Panc1 (cell line): ENCODE results near the gene EPHA3. TPM values are rescaled to one million over a fixed set of nuclear protein-coding genes. Genes with fewer than 3 reads are reported as not detected.

ENCODE experiments used
- ATAC-seq: fragments of 200-7000 bp; cut with Tn5 transposase; 2 replicates; pipeline ENCODE4 v1.9.1; 2020; ENCODE audit warnings: mild to moderate bottlenecking, moderate library complexity
- BruUV-seq: library from RNA; stranded (reverse); fragments of 400-500 nt; replicated peaks from 2 replicates; lab custom pipeline; 2021; lab: Mats Ljungman, UMichigan
- CTCF ChIA-PET: fragments of 300-600 bp; sonication (Branson Sonifier 250); formaldehyde crosslinking; loops from one replicate; lab custom pipeline; 2022; ENCODE audit warnings: antibody characterized with exemption; lab: Charles Lee
- POLR2A ChIA-PET: fragments of 300-600 bp; sonication (Branson Sonifier 250); formaldehyde crosslinking; loops from one replicate; lab custom pipeline; 2022; ENCODE audit warnings: antibody characterized with exemption; lab: Charles Lee
- DNase-seq: peaks from one replicate; pipeline ENCODE4 v3.0.0-alpha.2; 2010; ENCODE audit warnings: low read depth, low spot score
- H3K27ac ChIP-seq: 2 replicates; pipeline ENCODE4 v1.5.1; 2011; ENCODE audit warnings: mild to moderate bottlenecking, low read length, inconsistent platforms
- H3K27me3 ChIP-seq: fragments of 200-500 bp; sonication (Bioruptor generic); 2 replicates; pipeline ENCODE4 v1.6.0; 2014; ENCODE audit warnings: low read length, inconsistent platforms; ENCODE audit not compliant: control insufficient read depth, insufficient read depth
- H3K36me3 ChIP-seq: fragments of 200-500 bp; sonication (Bioruptor generic); 2 replicates; pipeline ENCODE4 v1.5.1; 2014; ENCODE audit warnings: inconsistent platforms, mild to moderate bottlenecking, low read length, moderate library complexity; ENCODE audit not compliant: control insufficient read depth, insufficient read depth
- H3K4me1 ChIP-seq: 2 replicates; pipeline ENCODE4 v1.5.1; 2011; ENCODE audit warnings: inconsistent platforms, mild to moderate bottlenecking, low read length, moderate library complexity; ENCODE audit not compliant: control insufficient read depth, insufficient read depth
- H3K4me3 ChIP-seq, 2 experiments: 2 replicates each; pipeline ENCODE4 v1.5.1; 2011 to 2012; ENCODE audit warnings: low read depth in 2 of 2, low read length in 2 of 2, mild to moderate bottlenecking in 2 of 2, inconsistent platforms in 1 of 2, moderate library complexity in 1 of 2
- H3K9me3 ChIP-seq: fragments of 200-500 bp; sonication (Bioruptor generic); 2 replicates; pipeline ENCODE4 v1.5.1; 2014; ENCODE audit warnings: low read depth, mild to moderate bottlenecking, inconsistent platforms, low read length, moderate library complexity; ENCODE audit not compliant: control insufficient read depth, insufficient read depth
- POLR2AphosphoS5 ChIP-seq: IDR thresholded peaks from 2 replicates; pipeline ENCODE4 v1.6.1; 2012; ENCODE audit warnings: mild to moderate bottlenecking, low read depth, low read length, moderate library complexity
- SIN3A ChIP-seq: IDR thresholded peaks from 2 replicates; pipeline ENCODE4 v1.6.1; 2012; ENCODE audit warnings: low read depth, mild to moderate bottlenecking, low read length, moderate library complexity, borderline replicate concordance; ENCODE audit not compliant: insufficient read depth
- TCF7L2 ChIP-seq: IDR thresholded peaks from 2 replicates; pipeline ENCODE4 v1.6.1; 2011; ENCODE audit warnings: mild to moderate bottlenecking, low read depth, low read length, inconsistent platforms
- in situ Hi-C: cut with HindIII; loops from 2 replicates; pipeline ENCODE4 v1.10.0; 2016; ENCODE audit warnings: low sequenced_read_pairs, low pct_unique_long_range_greater_than_20kb
- intact Hi-C: fragments of 100-400 bp; cut with micrococcal nuclease; formaldehyde crosslinking; loops from one replicate; pipeline ENCODE4 v1.10.0; 2022; ENCODE audit not compliant: unreplicated experiment
- total RNA-seq: library from RNA; stranded (reverse); gene quantifications from one replicate; pipeline ENCODE4 v1.2.1, GENCODE V29; 2021; ENCODE audit not compliant: unreplicated experiment
- TF ChIP-seq, protein P1 (sequence below), 2 experiments: IDR thresholded peaks; 2 replicates each; pipeline ENCODE4 v1.6.1; 2011 to 2012; ENCODE audit warnings: low read depth in 2 of 2, control low read depth in 1 of 2, low read length in 1 of 2, mild to moderate bottlenecking in 1 of 2, moderate library complexity in 1 of 2; ENCODE audit not compliant: insufficient read depth in 1 of 2
- TF ChIP-seq, protein P2 (sequence below): fragments of 450-650 bp; IDR thresholded peaks from 2 replicates; pipeline ENCODE4 v1.5.1; 2017; ENCODE audit warnings: mild to moderate bottlenecking

Gene EPHA3
- total RNA-seq, 1 experiment from 2014 or later, result 0.05 TPM

DNA sequence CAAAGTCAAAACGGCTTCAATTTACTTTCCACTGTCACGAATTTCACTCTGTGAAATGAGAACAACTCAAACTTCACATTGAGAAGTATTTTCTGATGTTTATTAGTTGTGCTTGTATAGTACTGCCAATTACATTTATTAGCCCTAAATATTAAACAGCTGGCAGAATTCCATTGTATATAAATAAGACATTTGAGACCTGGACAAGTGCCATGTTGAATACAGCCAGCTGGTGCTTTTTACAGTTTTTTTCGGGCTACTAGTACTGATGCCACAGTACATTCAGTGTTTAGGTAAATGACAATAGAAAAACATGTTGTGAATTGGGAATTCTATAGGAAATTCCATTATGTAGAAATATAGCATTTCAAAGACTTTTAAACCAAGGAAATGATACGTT, 79.0 kb downstream of the EPHA3 start:
- in situ Hi-C loops, result no loop called here
- CTCF ChIA-PET, result no interaction called here
- BruUV-seq, result no TSS peak

DNA sequence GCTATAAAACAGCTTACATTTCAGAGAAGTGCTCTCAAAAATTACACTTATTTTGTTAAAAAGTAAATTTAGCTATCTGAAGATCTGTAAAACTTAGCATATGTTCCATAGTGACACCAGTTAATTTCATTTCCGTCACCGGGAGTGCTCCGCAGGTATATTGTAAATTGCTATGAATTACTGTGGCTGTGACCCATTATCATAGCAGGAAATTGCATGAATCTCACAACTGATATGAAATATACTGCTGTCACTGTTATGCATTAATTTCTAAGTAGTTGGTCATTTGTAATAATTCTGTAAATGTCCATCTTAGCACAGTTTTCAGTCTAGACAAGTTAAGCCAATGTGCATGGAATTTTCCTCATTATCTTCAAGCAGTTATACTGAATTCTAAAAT, 91.2 kb downstream of the EPHA3 start:
- Histone ChIP-seq H3K27me3 (no peaks in the 10 kb centered on the region), H3K4me1 (no peaks in the 10 kb centered on the region), H3K27ac (no peak overlapping the region), H3K4me3 (no peak overlapping the region), H3K9me3 (no peaks in the 10 kb centered on the region), H3K36me3 (no peaks in the 10 kb centered on the region)
- DNase-seq (no peak), ATAC-seq (no peak)
- POLR2A ChIA-PET, result no interaction called here
- TF ChIP-seq, protein P1, sequence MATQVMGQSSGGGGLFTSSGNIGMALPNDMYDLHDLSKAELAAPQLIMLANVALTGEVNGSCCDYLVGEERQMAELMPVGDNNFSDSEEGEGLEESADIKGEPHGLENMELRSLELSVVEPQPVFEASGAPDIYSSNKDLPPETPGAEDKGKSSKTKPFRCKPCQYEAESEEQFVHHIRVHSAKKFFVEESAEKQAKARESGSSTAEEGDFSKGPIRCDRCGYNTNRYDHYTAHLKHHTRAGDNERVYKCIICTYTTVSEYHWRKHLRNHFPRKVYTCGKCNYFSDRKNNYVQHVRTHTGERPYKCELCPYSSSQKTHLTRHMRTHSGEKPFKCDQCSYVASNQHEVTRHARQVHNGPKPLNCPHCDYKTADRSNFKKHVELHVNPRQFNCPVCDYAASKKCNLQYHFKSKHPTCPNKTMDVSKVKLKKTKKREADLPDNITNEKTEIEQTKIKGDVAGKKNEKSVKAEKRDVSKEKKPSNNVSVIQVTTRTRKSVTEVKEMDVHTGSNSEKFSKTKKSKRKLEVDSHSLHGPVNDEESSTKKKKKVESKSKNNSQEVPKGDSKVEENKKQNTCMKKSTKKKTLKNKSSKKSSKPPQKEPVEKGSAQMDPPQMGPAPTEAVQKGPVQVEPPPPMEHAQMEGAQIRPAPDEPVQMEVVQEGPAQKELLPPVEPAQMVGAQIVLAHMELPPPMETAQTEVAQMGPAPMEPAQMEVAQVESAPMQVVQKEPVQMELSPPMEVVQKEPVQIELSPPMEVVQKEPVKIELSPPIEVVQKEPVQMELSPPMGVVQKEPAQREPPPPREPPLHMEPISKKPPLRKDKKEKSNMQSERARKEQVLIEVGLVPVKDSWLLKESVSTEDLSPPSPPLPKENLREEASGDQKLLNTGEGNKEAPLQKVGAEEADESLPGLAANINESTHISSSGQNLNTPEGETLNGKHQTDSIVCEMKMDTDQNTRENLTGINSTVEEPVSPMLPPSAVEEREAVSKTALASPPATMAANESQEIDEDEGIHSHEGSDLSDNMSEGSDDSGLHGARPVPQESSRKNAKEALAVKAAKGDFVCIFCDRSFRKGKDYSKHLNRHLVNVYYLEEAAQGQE (IDR thresholded peaks at IDR 0.05; ENCODE audit: insufficient read depth in 1 of 2, low read depth in 2 of 2, low read length in 1 of 2), result no peak
- TF ChIP-seq, protein P2, sequence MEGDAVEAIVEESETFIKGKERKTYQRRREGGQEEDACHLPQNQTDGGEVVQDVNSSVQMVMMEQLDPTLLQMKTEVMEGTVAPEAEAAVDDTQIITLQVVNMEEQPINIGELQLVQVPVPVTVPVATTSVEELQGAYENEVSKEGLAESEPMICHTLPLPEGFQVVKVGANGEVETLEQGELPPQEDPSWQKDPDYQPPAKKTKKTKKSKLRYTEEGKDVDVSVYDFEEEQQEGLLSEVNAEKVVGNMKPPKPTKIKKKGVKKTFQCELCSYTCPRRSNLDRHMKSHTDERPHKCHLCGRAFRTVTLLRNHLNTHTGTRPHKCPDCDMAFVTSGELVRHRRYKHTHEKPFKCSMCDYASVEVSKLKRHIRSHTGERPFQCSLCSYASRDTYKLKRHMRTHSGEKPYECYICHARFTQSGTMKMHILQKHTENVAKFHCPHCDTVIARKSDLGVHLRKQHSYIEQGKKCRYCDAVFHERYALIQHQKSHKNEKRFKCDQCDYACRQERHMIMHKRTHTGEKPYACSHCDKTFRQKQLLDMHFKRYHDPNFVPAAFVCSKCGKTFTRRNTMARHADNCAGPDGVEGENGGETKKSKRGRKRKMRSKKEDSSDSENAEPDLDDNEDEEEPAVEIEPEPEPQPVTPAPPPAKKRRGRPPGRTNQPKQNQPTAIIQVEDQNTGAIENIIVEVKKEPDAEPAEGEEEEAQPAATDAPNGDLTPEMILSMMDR, result no peak
- TF ChIP-seq POLR2AphosphoS5 (no peak), TCF7L2 (no peak), SIN3A (no peak)
- CTCF ChIA-PET, result no interaction called here
- intact Hi-C loops (no loop called here), in situ Hi-C loops (no loop called here)
- no TSS peak for BruUV-seq

More for the DNA sequence above, 79.0 kb downstream of the EPHA3 start:
- Histone ChIP-seq H3K27ac (no peak overlapping the region), H3K4me3 (no peak overlapping the region), H3K9me3 (no peaks in the 10 kb centered on the region), H3K4me1 (no peaks in the 10 kb centered on the region), H3K36me3 (no peaks in the 10 kb centered on the region), H3K27me3 (no peaks in the 10 kb centered on the region)
- POLR2A ChIA-PET, result no interaction called here
- no peak for ATAC-seq
- TF ChIP-seq TCF7L2 (no peak), SIN3A (no peak), POLR2AphosphoS5 (no peak)
- TF ChIP-seq, protein P2, result no peak
- intact Hi-C loops, result no loop called here
- no peak for DNase-seq
